GM20000 (cell line): ENCODE data around the gene FSTL4.

ENCODE experiments used
- DNase-seq: peaks from one replicate; pipeline ENCODE4 v3.0.0; 2012; ENCODE audit warnings: low spot score
- CTCF ChIP-seq: IDR thresholded peaks from 2 replicates; pipeline ENCODE4 v1.5.1; 2012; ENCODE audit warnings: mild to moderate bottlenecking, control low read depth; ENCODE audit errors: extremely low read depth, missing control alignments

FSTL4 gene

DNA sequence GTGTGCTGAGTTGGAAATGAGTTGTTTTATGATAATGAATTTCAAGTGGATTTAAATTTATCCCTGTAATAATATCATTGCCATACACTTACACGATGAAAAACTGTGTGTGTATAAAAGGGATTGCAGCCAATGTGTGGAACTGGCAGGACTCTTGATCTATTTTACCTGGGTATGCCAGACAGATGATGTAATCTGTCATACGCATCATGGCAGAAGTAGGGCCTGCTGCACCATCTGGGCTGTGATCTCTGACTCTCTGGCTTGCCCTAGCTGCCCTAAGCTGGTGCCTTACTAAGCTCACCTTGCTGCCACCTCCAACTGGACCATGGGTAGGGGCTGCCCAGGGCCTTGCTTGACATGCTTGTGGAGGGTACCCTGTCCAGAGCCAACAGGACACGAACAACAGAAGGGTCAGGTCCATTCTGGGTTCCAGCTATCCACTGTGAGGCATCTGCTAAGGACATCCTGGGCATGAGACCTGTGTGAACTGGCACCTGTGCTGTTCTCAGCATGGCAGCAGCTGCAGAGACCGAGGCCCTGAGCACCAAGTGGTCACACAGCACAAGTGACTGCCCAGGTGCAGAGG, 184.2 kb downstream of the FSTL4 start:
- no peak for DNase-seq
- no peak for TF ChIP-seq CTCF

- DNase-seq, result no peak
- no peak for TF ChIP-seq CTCF
Observed at GRCh38 chr5:133427121-133427777, 185.1 kb downstream of the FSTL4 start.

- no peak for TF ChIP-seq CTCF
- DNase-seq, result no peak
Observed at GRCh38 chr5:133426264-133426663, 186.1 kb downstream of the FSTL4 start.

- DNase-seq, result no peak
- no peak for TF ChIP-seq CTCF
Observed at GRCh38 chr5:133425764-133426163, 186.6 kb downstream of the FSTL4 start.

DNA sequence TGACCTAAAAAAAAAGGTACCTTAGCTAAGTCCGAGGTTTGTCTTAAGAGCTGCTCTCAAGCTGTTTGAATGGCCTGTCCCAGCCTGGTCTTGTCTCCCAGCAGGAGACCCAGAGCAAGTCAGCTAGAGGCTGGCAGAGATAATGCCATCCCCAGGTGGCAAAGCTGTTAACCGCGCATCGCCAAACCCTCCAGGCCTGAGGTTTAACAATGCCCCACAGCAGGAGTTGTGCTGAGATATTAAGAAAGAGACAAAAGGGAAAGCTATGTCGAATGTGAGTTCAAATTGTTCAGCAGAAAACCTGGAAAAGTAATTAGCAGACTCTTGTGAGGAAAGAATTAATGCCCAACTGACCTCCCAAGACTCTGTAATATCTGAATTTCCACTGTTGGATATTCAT, 187.1 kb downstream of the FSTL4 start:
- no peak for TF ChIP-seq CTCF
- no peak for DNase-seq

DNA sequence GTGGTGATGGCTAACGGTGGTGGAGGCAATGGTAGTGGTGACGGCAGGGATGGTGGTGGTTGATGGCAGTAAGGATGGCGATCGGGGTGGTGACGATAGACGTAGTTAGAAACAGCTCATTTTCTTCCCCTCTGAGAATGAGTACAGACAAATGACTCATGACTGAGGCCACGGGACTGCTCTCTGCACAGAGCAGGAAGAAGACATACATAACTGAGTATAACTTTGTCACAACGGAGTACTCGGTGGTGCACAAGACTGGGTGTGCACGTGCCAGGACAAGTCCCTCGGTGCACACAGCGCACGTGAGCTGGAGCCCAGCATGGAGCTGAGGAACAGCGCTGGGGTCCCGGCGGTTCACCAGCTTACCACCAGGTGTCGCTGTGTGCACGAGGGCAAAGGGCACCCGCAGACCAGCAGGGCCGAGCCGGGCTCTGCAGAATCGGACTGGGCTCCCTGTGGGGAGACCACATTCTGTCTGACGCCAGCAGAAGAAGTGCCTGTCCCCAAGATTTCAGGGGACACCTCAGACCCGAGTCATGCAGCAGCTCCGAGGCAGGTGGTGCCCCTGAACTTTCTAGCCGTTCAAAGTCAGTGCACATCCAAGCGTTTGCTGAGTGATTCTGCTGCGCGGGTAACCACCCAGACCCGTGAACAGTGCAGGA, 188.6 kb downstream of the FSTL4 start:
- TF ChIP-seq CTCF, result peak; percentile 93
- peak; percentile 78 for DNase-seq

GRCh38 chr5:133423011-133423617, 189.2 kb downstream of the FSTL4 start:
- TF ChIP-seq CTCF, result no peak
- no peak for DNase-seq
